Cardiac fibroblast (primary cell): ENCODE results near the gene SRL.

Source experiments
- DNase-seq, 2 donors: peaks; one replicate each; pipeline versions ENCODE4 v3.0.0 to v3.0.0-alpha.2; 2010; ENCODE audit warnings: low read depth in 2 of 2
- H3K4me3 ChIP-seq, 2 donors: replicated peaks in 1 of 2; 1 replicate in 1 of 2; 2 replicates in 1 of 2; pipeline ENCODE4 v1.5.1; 2011; ENCODE audit warnings: low read depth in 2 of 2, low read length in 2 of 2, mild to moderate bottlenecking in 2 of 2, moderate library complexity in 1 of 2
- CTCF ChIP-seq: IDR thresholded peaks from one replicate; pipeline ENCODE4 v1.5.1; 2011; ENCODE audit warnings: low read depth, mild to moderate bottlenecking, low read length, inconsistent platforms

SRL gene

GRCh38 chr16:4209666-4210065 lies 32.2 kb downstream of the SRL start:
- no peak for TF ChIP-seq CTCF
- no peak for DNase-seq

GRCh38 chr16:4208341-4208751 lies 33.5 kb downstream of the SRL start:
- H3K4me3 ChIP-seq: no peak overlapping the region
- DNase-seq: no peak
- TF ChIP-seq CTCF: no peak

More at GRCh38 chr16:4209666-4210065, 32.2 kb downstream of the SRL start:
- no peak overlapping the region for H3K4me3 ChIP-seq

GRCh38 chr16:4207683-4208340 lies 34.1 kb downstream of the SRL start:
- no peak for DNase-seq
- H3K4me3 ChIP-seq: no peak overlapping the region
- no peak for TF ChIP-seq CTCF

GRCh38 chr16:4207229-4207628 lies 34.7 kb downstream of the SRL start:
- TF ChIP-seq CTCF: no peak
- no peak overlapping the region for H3K4me3 ChIP-seq
- DNase-seq: no peak

GRCh38 chr16:4206680-4207079 lies 35.2 kb downstream of the SRL start:
- no peak for TF ChIP-seq CTCF
- H3K4me3 ChIP-seq: no peak overlapping the region

GRCh38 chr16:4205971-4206370 lies 35.9 kb downstream of the SRL start:
- no peak for DNase-seq
- no peak overlapping the region for H3K4me3 ChIP-seq
- no peak for TF ChIP-seq CTCF

More at GRCh38 chr16:4206680-4207079, 35.2 kb downstream of the SRL start:
- no peak for DNase-seq

- TF ChIP-seq CTCF: no peak
- no peak for DNase-seq
- no peak overlapping the region for H3K4me3 ChIP-seq
These were observed 37.4 kb downstream of the SRL start for GRCh38 chr16:4204521-4204920.
